GM12874 (cell line): ENCODE measurements around the gene SPTA1.

Experiments used
- TF ChIP-seq, protein P1 (sequence below): IDR thresholded peaks from 2 replicates; pipeline ENCODE4 v1.5.1; 2011; ENCODE audit warnings: low read depth, mild to moderate bottlenecking, control low read depth, low read length, moderate library complexity; ENCODE audit not compliant: insufficient read depth

The SPTA1 gene

GRCh38 chr1:158604968-158605367 is 81.5 kb downstream of the SPTA1 start, which contains the start of gene OR10Z1:
OR10Z1 (plus strand) TSS chr1:158605268; CDS start chr1:158606439, 1,171 bp downstream.
- TF ChIP-seq, protein P1, sequence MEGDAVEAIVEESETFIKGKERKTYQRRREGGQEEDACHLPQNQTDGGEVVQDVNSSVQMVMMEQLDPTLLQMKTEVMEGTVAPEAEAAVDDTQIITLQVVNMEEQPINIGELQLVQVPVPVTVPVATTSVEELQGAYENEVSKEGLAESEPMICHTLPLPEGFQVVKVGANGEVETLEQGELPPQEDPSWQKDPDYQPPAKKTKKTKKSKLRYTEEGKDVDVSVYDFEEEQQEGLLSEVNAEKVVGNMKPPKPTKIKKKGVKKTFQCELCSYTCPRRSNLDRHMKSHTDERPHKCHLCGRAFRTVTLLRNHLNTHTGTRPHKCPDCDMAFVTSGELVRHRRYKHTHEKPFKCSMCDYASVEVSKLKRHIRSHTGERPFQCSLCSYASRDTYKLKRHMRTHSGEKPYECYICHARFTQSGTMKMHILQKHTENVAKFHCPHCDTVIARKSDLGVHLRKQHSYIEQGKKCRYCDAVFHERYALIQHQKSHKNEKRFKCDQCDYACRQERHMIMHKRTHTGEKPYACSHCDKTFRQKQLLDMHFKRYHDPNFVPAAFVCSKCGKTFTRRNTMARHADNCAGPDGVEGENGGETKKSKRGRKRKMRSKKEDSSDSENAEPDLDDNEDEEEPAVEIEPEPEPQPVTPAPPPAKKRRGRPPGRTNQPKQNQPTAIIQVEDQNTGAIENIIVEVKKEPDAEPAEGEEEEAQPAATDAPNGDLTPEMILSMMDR: no peak

- TF ChIP-seq, protein P1: no peak
Observed at GRCh38 chr1:158600735-158601134, 85.8 kb downstream of the SPTA1 start.

GRCh38 chr1:158586942-158587341 is 99.6 kb downstream of the SPTA1 start:
- TF ChIP-seq, protein P1: no peak

DNA sequence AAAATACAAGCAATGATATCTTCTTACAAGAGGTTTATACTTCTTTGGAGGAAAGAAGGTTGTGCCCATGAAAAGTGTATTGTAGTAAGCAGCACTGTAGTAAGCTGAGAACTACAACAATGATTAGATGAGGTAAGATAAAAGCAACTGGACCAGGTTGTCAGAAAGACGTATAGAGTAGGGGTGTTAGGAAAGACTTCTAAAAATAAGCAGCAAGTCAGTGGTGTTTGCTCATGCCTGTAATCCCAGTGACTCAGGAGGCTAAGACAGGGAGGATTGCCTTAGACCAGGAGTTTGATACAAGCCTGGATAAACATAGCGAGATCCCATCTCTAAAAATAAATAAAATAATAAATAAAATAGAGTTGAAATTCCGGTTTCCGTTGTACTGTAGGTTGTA is 102.6 kb downstream of the SPTA1 start:
- TF ChIP-seq, protein P1: no peak

DNA sequence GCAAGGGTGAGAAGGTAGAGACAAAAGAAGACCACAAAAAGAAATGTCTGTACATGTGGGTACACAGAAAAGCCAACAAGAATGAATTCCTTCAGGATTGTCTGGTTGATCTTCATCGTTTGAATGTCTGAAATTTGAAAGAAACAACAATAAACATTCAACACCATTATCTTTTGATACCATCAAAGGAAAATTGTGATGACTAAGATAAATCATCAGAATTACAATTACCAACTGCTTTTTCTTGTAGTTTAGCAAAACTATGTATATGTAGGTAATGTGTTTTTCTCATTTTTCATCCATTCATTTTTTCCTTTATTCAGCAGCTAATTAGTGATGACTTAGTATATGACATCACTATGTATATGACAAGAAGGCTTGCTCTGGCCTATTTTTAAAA is 106.8 kb downstream of the SPTA1 start, which contains the start of gene OR10X1:
OR10X1 (minus strand) TSS at position 167 of the 400 bp plus-strand sequence; CDS start at position 167, 0 bp downstream.
- TF ChIP-seq, protein P1: no peak

GRCh38 chr1:158577561-158577960 is 109.0 kb downstream of the SPTA1 start:
- TF ChIP-seq, protein P1: no peak

DNA sequence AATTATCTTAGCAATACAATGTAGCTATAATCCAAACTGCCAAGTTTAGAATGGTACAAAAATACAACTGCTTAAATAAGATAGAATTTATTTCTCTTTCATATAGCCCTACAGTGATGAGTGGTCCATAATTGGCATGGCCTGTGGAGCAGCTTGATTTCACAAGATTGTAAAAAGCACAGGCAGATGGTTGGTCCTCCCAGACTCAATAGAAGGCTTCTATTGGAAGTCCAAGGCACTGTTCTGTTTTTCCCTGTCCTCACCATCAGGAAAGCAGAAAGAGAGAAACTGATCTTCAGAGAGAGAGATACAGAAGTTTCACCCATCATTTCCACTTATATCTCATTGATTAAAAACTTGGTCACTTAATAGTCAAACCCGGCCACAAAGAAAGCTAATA is 114.3 kb downstream of the SPTA1 start:
- TF ChIP-seq, protein P1: no peak

GRCh38 chr1:158570480-158570879 is 116.0 kb downstream of the SPTA1 start, which contains the start of gene OR6P1:
OR6P1 (minus strand) TSS chr1:158570580; CDS start chr1:158563604, 6,976 bp downstream.
- TF ChIP-seq, protein P1: no peak
